Measurements from ENCODE around the gene SURF6.
"Not testable (repeated sequence)": the region's sequence is repeated elsewhere in the genome, so short reads cannot be mapped to it uniquely, and the experiment has no call there.

Gene SURF6

DNA sequence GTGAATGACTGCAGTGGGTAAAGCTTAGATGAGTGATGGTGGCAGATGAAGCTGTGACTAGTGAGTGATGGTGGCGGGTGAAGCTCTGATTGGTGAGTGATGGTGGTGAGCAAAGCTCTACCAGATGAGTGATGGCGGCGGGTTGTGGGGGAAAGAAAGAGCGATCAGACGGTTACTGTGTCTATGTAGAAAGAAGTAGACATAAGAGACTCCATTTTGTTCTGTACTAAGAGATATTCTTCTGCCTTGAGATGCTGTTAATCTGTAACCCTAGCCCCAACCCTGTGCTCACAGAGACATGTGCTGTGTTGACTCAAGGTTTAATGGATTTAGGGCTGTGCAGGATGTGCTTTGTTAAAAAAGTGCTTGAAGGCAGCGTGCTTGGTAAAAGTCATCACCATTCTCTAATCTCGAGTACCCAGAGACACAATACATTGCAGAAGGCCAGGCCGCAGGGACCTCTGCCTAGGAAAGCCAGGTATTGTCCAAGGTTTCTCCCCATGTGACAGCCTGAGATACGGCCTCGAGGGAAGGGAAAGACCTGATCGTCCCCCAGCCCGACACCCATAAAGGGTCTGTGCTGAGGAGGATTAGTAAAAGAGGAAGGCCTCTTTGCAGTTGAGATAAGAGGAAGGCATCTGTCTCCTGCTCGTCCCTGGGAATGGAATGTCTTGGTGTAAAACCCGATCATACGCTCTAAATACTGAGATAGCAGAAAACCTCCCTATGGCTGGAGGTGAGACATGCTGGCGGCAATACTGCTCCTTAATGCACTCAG is 52.5 kb downstream of the SURF6 start:
- not testable (repeated sequence) for DNase-seq

GRCh38 chr9:133282464-133283238 is 53.3 kb downstream of the SURF6 start:
- no peak for DNase-seq

GRCh38 chr9:133280392-133280791 is 55.6 kb downstream of the SURF6 start:
- DNase-seq = no peak

Data from CD4-positive, alpha-beta T cell treated with Interleukin-17A for 1 hour (primary cell).